Pancreas (tissue), 10 donors: ENCODE data around the gene CAPN5. TPM values are rescaled to one million over a fixed set of nuclear protein-coding genes. Genes with fewer than 3 reads are reported as not detected.

Experiments
- ATAC-seq, 4 donors: fragments of 200-7000 bp; cut with Tn5 transposase; one replicate each; pipeline versions ENCODE4 v1.8.0 to v1.9.1; 2020; ENCODE audit warnings: mild to moderate bottlenecking in 4 of 4, moderate library complexity in 4 of 4
- DNase-seq, 6 donors: peaks; one replicate each; pipeline ENCODE4 v3.0.0-alpha.2; 2020
- FAIRE-seq: peaks from 2 replicates; lab custom pipeline; 2012; peaks lifted over from hg19 to GRCh38; lab: Jason Lieb, UNC
- H3K27ac ChIP-seq, 4 donors: fragments of 200-600 bp; sonication (generic); 1 replicate in 3 of 4; 2 replicates in 1 of 4; pipeline versions ENCODE4 v1.5.0 to v1.8.0; 2020
- H3K27me3 ChIP-seq, 4 donors: fragments of 200-600 bp; one replicate each; pipeline ENCODE4 v1.8.0; 2021
- H3K36me3 ChIP-seq, 3 donors: fragments of 200-600 bp; sonication (generic) in 1 of 3; one replicate each; pipeline versions ENCODE4 v1.5.0 to v1.8.0; 2020 to 2021
- H3K4me1 ChIP-seq, 3 donors: fragments of 200-600 bp; one replicate each; pipeline ENCODE4 v1.8.0; 2021
- H3K4me3 ChIP-seq, 4 donors: fragments of 200-600 bp; sonication (generic) in 2 of 4; one replicate each; pipeline versions ENCODE4 v1.5.0 to v1.8.0; 2020 to 2021
- H3K9me3 ChIP-seq, 4 donors: fragments of 200-600 bp; one replicate each; pipeline ENCODE4 v1.8.0; 2021
- CTCF ChIP-seq, 4 donors: fragments of 200-600 bp; sonication (generic) in 3 of 4; IDR thresholded peaks; one replicate each; pipeline versions ENCODE4 v1.5.0 to v1.8.0; 2021; ENCODE audit warnings: antibody characterized with exemption in 4 of 4
- WGBS, 2 donors: extraction: QIAGEN DNeasy Blood & Tissue Kit; methylation state at CpG; one replicate each; pipeline ENCODE4 v1.1.7; 2013; 5-methylcytosine and 5-hydroxymethylcytosine counted together
- intact Hi-C, 3 donors: fragments of 100-400 bp; cut with DNase I; formaldehyde crosslinking; loops; one replicate each; pipeline versions ENCODE4 v1.11.1 to v1.14.2; 2022
- polyA plus RNA-seq, 2 donors: library from polyadenylated mRNA; stranded (reverse); fragments of 200-250 nt; gene quantifications; one replicate each; pipeline ENCODE4 v1.2.3, GENCODE V29; 2013
- total RNA-seq, 6 donors: library from RNA; stranded (reverse); fragmentation: NEBNext Ultra II Directional in 4 of 6; extraction: Animal tissue kit (Norgen Biotek cat#: 25700) in 4 of 6; gene quantifications; one replicate each; pipeline versions ENCODE4 v1.2.1 to v1.2.4, GENCODE V29; 2021 to 2023
- donor health status: healthy with polysubstance abuse.
- donor health status: DM: no; HTN: no; CAD: no; lungs with moderate emphysema.
- donor health status: DM: no; HTN: no; CAD: no.
- donor health status: control.
- donor health status: control.
- donor health status: Bipolar disorder and iron deficiency.
- donor health status: DM: yes; HTN: yes; CAD: no.
- donor health status: DM: no; HTN: no; CAD: no.
- donor health status: DM: no; HTN: no; CAD: no.
- donor health status: DM: yes; HTN: yes; CAD: no.

CAPN5 gene
- total and polyA plus RNA-seq, 8 donors: 3.3 to 11.0 (median 6.1) TPM

GRCh38 chr11:77139201-77139600 is 72.4 kb downstream of the CAPN5 start:
- Histone ChIP-seq H3K9me3 (no peaks in the 10 kb centered on the region), H3K27me3 (no peaks in the 10 kb centered on the region), H3K4me3 (no peak overlapping the region), H3K4me1 (peaks cover 0 to 15% (median 0%) of the 10 kb centered on the region in 3 donors), H3K27ac (no peak overlapping the region), H3K36me3 (no peaks in the 10 kb centered on the region)
- ATAC-seq (no peak), DNase-seq (peak in 1 of 6 donors; percentile 33), FAIRE-seq (no peak)
- intact Hi-C loops: loop anchor here in 1 of 3 donors (5.0 kb wide), 1 partner anchor 43 kb away; no protein-coding TSS in a partner anchor
- WGBS, 2 donors: 92 to 96% methylated on average over 8 of the region's 8 CpGs
- no peak for TF ChIP-seq CTCF (IDR thresholded peaks at IDR 0.05)

- no peak for TF ChIP-seq CTCF (IDR thresholded peaks at IDR 0.05)
- Histone ChIP-seq H3K36me3 (no peaks in the 10 kb centered on the region), H3K9me3 (no peaks in the 10 kb centered on the region), H3K27ac (peak overlapping the region in 2 of 4 donors; percentile 8 to 50), H3K4me1 (peaks cover 0 to 15% (median 0%) of the 10 kb centered on the region in 3 donors), H3K27me3 (no peaks in the 10 kb centered on the region), H3K4me3 (no peak overlapping the region)
- no peak for FAIRE-seq
- intact Hi-C loops: no loop called here
- DNase-seq: peak in 5 of 6 donors; percentile 50 to 76 (median 60)
- 65 to 67% methylated on average over 8 of the region's 8 CpGs for WGBS, 2 donors
- peak; percentile 69 to 82 (median 80) for ATAC-seq
These were observed 73.6 kb downstream of the CAPN5 start for GRCh38 chr11:77140231-77140851.

- Histone ChIP-seq H3K36me3 (no peaks in the 10 kb centered on the region), H3K9me3 (no peaks in the 10 kb centered on the region), H3K27me3 (no peaks in the 10 kb centered on the region), H3K4me1 (peaks cover 0 to 15% (median 0%) of the 10 kb centered on the region in 3 donors), H3K4me3 (no peak overlapping the region), H3K27ac (peak overlapping the region in 2 of 4 donors; percentile 8 to 50)
- intact Hi-C loops: no loop called here
- 71 to 78% methylated on average over 4 of the region's 4 CpGs for WGBS, 2 donors
- FAIRE-seq (no peak), DNase-seq (peak in 1 of 6 donors; percentile 14), ATAC-seq (peak; percentile 81 to 87 (median 84))
- no peak for TF ChIP-seq CTCF (IDR thresholded peaks at IDR 0.05)
These were observed 74.3 kb downstream of the CAPN5 start for GRCh38 chr11:77141034-77141433.

- H3K27me3 ChIP-seq: no peaks in the 10 kb centered on the region
- H3K36me3 ChIP-seq: no peaks in the 10 kb centered on the region
- H3K9me3 ChIP-seq: no peaks in the 10 kb centered on the region
- peaks cover 0 to 15% (median 0%) of the 10 kb centered on the region in 3 donors for H3K4me1 ChIP-seq
- 96 to 97% methylated on average over 4 of the region's 4 CpGs for WGBS, 2 donors
- no peak overlapping the region for H3K4me3 ChIP-seq
- intact Hi-C loops: no loop called here
- no peak for TF ChIP-seq CTCF (IDR thresholded peaks at IDR 0.05)
- no peak for ATAC-seq
- peak in 1 of 6 donors; percentile 7 for DNase-seq
- no peak overlapping the region for H3K27ac ChIP-seq
- FAIRE-seq: no peak
These were observed 74.7 kb downstream of the CAPN5 start for GRCh38 chr11:77141475-77141874.
